GM19372 (cell line): ENCODE data around the gene FOCAD.

ENCODE experiments used
- ATAC-seq: cut with Tn5 transposase; IDR thresholded peaks from one replicate; pipeline ENCODE4 v1.9.1; 2021; ENCODE audit warnings: mild to moderate bottlenecking, low read depth, moderate library complexity; ENCODE audit not compliant: unreplicated experiment

The FOCAD gene

GRCh38 chr9:20681467-20681866, 2.6 kb upstream of the FOCAD start:
- ATAC-seq, result no peak

GRCh38 chr9:20683351-20684034, 566 bp upstream of the FOCAD start:
- ATAC-seq, result peak; percentile 11

- no peak for ATAC-seq
These were observed 1.0 kb downstream of the FOCAD start for GRCh38 chr9:20684875-20685696.

DNA sequence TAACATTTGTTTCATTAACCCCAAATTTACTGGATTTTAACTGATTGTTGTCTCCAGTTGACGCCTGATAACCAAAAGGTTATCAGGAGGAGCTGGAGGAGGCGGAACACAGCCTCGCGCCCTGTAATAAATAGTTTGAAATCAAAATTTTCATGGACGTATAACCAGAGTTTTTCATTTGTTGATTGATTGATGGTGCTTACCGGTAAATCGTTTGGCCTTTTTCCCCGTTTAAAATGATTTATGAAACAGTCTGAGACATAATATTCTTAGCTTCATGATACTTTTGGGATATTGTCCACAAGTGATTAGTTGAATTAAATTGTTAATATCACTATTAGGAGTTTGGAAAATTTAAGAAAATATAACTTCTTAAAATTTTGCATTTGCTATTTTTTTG, 1.7 kb downstream of the FOCAD start:
- no peak for ATAC-seq

GRCh38 chr9:20689833-20690232, 5.8 kb downstream of the FOCAD start:
- no peak for ATAC-seq

GRCh38 chr9:20692554-20692953, 8.5 kb downstream of the FOCAD start:
- no peak for ATAC-seq

DNA sequence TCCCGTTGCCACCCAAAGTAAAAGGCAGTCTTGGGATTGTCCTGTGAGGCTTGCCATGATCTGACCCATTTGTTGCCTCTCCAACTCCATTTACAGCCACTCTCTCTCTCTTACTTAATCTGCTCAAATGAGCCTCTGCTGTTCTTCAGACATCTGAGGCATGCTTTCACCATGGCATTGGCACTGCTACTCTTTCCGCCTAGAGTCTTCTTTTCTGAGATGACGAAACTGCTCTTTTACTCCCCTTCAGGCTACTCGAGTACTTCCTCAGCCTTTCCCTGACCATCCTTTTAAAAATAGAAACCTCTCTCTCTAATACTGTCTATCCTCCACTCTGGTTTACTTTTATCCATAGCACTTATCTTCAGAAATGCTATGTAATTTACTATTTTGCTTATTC, 9.0 kb downstream of the FOCAD start:
- ATAC-seq, result no peak

- ATAC-seq, result no peak
These were observed 10.2 kb downstream of the FOCAD start for GRCh38 chr9:20694248-20694647.

DNA sequence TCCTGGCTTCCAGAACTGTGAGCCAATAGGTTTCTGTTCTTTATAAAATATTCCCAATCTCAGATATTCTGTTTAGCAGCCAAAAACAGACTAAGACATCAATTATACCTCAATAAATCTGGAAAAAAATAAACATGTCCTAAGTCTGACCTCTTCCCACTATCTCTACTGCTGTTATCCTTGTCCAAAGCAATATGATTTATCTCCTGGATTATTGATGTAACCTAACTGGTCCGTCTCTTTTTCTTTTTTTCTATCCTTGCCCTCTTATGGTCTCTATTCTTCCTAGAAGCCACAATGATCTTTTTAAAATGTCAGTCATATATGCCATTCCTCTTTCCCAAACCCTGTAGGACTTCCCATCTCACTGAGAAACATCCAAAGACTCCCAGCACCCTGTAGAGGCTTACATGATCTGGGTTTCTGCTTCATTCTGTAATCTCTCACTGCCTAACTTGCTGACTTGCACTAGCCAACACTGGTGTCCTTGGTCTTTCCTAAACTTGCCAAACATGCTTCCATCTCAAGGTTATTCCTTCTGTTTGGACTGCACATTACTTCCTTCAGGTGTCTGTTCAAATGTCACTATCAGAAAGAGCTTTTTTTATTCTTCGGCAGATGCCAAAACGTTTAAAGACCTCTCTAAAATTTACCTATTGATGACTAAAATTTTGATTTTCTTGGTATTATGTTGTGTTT, 13.1 kb downstream of the FOCAD start:
- no peak for ATAC-seq

DNA sequence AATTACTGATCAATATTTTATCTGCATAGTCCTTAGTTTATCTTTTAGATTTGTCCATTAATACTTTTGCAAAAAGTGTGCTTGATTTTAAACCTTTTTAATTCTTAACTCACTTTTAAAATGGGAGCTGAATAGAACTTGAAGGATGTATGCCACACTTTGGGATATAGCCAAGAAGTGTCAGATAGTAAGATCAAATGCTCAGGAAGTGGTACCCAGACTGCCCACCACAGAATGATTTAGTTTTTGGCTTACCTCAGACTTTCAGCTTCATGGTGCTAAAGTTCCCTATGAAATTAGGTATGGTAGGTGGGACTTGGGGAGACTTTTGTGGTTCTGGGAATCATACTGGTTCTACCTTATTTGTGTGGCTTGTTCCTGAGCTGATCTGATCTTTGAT, 14.7 kb downstream of the FOCAD start:
- no peak for ATAC-seq

DNA sequence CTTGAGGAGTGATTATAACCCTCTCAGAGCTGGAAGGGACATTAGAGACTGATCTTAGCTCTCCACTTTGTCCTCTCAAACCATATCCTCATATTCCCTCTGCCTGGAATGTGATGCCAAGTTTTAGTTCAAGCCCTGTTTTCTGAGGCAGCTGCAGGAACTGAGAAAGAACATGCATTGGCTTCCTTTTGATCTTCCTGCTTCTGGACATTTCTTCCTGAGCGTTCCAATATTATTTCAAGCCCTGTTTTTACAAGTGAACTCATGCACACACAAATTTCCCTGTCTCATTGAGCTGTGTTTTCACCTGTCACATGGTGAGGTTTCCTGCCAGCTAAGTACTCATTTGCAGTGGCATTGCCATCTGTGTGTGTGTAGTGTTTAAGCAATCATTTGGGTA, 17.0 kb downstream of the FOCAD start:
- no peak for ATAC-seq

DNA sequence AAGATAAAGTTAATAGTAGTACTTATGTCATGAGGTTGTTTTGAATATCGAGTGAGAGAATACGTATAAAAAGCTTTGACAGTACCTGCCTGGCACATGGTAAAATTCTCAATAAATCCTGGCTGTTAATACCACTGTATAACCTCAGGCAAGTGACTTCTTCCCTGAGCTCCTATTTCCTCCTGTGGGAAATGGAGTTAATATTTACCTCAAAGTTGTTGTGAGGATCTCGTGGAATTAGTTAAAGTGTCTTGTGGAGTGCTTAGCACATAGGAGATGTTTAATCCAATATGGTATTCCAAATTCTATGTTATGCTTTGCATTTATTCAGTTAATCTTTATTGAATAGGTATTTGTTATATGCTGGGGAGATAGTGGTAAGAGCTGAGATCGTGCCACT, 18.5 kb downstream of the FOCAD start:
- ATAC-seq, result no peak

GRCh38 chr9:20703146-20703545, 19.1 kb downstream of the FOCAD start:
- ATAC-seq, result no peak

DNA sequence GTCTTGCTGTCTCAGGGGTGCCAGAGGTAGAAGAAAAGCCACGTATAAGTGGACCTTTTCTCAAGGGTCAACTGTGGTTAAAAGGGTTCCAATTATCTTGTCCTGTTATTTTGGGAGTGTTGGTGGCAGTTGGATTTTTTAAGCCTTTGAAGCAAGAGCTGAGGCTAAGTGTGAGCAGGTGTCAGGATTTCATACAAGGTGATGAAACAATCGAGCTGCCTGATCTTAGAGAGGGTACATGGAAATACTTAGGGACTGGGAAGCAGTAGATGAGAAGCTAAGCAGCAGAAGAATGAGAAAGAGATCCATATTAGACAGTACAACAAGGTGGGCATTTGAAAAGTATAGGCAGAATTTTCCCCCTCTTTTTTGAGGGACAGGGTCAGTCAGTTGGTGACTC, 23.6 kb downstream of the FOCAD start:
- ATAC-seq, result no peak

DNA sequence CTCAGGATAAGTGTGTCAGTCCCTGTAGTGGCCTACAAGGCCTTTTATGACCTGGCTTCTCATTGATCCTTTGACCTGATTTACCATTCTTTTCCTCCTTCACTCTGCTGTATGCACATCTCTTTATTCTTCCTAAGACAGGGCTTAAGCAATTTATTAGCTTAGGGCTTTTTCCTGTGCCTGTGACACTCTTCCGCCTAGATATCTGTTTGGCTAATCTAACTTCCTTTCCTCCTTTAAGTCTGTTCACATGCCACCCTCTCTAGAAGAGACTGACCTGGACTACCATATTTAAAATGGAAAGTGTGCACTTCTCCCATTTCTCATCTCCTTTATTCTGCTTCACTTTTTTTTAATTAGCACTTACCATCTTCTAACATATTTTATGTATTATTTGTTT, 29.1 kb downstream of the FOCAD start:
- ATAC-seq, result no peak

DNA sequence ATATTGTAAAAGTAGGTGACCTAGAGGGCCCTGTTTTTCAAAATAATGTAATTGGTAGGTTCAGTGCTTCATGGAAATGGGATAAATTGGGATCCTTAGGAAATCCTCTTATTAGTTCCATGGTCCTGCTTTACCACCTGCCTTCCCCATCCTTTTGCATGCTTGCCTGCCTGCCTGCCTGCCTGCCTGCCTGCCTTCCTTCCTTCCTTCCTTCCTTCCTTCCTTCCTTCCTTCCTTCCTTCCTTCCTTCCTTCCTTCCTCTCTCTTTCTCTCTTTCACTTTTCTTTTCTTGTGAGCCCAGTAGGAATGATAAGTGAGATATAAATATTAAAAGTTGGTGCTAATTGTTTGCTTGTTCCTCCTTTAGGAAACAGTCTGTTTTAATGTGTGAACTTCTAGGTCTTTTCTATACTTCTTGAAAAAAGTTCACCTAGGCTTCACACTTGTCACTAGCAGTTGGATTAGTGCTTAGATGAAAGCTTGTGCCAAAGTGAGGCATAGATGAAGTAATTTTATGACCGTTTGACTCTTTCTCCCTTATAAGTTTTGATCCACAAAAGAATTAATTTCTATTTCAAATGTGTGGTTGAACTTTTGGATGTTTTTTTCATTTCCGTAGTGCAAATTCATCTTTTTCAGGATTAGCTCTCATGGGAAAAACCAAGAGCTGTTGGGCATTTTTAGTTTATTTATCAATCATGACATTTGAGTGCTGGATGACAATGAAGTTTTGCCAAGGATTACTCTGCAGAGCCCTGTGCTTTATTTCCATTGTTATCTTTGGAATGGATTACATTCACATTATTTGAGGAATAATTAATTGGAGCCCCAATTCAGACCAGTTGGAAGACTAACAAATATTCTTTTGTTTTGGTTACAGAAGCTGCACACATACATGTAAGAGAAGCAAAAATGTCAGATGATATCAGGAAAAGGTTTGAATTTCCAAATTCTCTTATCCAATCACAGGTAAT, 30.7 kb downstream of the FOCAD start:
- ATAC-seq, result no peak

DNA sequence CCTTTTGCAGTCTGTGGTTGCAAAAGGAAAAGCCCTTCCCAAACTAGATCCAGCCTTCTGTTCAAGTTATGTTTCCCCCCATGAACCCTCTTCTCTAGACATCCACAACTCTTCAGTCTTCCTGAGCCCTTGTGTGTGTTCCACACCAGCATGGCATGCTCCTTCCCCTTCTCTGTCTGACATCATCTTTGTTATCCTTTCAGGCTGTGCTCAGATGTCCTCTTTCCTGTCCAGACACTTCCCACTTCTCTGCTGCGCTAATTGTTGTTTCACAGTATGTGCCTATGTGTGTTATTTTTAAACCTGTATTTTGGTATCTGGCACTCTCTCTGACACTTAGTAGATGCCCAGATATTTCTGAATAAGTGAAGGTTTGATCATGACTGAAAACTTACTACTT, 38.2 kb downstream of the FOCAD start:
- no peak for ATAC-seq

DNA sequence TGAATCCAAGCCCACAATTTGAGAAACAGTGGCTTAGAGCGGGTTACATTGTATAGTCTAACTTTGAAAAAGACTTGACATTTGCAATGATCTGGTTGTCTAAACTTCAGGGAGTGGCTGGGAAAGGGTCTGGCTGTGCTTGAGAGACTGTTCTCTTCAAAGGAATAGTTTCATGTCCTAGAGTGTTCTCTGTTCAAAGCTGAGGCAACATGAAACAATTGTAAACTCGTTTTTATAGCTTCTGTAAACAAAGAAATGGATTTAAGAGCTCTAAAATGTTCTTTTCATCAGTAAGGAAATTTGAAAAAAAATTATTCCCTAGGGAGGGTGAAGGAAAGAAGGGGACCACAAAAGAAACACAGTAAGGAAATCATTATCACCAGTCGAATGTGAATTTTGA, 41.6 kb downstream of the FOCAD start:
- no peak for ATAC-seq

- ATAC-seq, result no peak
These were observed 42.1 kb downstream of the FOCAD start for GRCh38 chr9:20726144-20726543.

GRCh38 chr9:20728493-20729220, 44.6 kb downstream of the FOCAD start:
- ATAC-seq, result no peak
